Measurements from ENCODE around the gene SH2D3C.

SH2D3C gene

DNA sequence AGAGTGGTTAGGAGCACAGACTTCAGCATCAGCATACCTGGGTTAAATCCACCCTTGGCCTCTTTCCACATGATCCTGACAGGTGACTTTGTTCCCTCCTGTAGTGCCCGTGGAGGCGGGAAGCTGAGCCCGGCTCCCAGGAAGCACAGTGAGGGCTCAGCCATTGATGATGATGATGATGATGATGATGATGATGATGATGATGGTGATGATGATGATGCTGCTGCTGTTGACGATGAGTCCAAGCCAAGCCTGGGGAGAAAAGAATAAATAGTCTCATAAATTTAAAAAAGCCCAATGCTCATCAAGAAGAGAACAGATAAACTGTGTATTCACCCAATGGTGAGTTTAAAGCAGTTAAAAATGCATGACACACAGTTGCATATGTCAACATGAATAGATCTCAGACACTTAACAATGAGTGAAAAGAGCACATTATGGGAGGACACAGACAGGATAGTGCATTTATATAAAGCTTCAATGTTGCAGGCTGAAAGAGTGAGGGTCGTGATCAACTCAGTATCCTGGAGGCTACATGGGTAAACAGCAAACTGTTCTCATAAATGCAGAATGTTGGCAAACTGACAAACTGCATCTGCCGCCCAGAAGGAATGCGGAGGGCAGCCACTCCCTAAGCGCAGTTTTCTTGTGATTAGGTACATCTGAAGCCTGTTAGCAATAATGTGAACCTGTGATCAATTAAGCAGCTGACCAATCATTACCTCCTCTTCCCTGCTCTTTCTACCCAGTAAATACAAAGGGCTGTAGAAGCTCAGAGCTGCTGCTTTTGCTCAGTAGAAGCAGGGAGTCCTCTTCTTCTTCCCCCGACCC is 83.4 kb downstream of the SH2D3C start:
- peak; percentile 34 for DNase-seq (ENCODE audit: low spot score)

DNA sequence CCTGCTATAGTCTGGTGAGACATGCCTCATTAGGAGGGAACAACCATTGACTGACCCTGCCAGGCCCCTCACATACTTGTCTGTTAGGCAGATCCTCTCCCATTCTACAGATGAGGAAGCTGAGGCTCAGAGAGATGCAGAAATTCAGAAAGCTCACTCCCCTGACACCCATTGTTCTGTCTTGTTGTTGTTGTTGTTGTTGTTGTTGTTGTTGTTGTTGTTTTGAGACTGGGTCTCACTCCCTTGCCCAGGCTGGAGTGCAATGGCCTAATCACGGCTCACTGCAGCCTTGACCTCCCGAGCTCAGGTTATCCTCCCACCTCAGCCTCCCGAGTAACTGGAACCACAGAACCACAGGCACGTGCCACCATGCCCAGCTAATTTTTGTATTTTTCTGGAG is 84.8 kb downstream of the SH2D3C start:
- no peak for DNase-seq (ENCODE audit: low spot score)

DNA sequence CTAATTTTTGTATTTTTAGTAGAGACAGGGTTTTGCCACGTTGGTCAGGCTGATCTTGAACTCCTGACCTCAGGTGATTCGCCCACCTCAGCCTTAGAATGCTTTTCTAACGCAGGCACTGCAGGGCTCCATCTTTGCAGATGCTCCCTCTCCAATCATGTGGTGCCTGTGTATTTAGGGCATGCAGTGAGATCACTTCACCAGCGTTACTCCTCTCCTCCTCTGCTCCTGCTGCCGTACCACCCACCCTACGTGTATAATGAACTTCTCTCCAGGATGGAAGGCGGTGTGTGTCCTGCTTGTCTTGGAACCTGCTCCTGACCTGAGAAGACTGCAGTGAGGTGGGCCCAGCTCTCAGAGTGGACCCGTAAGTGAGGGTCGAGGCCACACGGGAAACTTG is 85.3 kb downstream of the SH2D3C start:
- no peak for DNase-seq (ENCODE audit: low spot score)

DNA sequence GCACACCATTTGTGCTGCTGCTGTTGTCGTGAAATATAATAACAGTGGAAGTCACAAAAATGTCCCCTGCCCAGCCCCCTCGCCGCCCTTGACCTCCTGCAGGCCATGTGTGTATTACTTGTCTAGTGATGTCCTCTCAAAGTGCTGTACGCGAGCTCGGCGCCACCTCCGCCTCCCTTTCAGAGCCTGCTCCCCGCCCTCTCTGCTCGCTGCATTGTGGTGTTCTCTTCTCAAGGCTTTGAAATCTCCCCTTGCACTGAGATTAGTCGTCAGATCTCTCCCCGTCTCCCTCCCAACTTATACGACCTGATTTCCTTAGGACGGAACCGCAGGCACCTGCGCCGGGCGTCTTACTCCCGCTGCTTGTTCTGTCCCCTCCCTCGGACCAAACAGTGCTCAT is 86.4 kb downstream of the SH2D3C start:
- no peak for DNase-seq (ENCODE audit: low spot score)

DNA sequence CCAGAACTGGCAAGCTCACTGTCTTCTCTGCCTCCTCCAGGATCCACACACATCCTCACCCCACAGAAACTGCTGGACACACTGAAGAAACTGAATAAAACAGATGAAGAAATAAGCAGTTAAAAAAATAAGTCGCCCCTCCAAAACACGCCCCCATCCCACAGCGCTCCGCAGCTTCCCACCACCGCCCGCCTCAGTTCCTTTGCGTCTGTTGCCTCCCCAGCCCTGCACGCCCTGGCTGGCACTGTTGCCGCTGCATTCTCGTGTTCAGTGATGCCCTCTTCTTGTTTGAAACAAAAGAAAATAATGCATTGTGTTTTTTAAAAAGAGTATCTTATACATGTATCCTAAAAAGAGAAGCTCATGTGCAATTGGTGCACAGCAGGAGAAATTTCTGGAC is 87.7 kb downstream of the SH2D3C start:
- DNase-seq (ENCODE audit: low spot score), result no peak

DNA sequence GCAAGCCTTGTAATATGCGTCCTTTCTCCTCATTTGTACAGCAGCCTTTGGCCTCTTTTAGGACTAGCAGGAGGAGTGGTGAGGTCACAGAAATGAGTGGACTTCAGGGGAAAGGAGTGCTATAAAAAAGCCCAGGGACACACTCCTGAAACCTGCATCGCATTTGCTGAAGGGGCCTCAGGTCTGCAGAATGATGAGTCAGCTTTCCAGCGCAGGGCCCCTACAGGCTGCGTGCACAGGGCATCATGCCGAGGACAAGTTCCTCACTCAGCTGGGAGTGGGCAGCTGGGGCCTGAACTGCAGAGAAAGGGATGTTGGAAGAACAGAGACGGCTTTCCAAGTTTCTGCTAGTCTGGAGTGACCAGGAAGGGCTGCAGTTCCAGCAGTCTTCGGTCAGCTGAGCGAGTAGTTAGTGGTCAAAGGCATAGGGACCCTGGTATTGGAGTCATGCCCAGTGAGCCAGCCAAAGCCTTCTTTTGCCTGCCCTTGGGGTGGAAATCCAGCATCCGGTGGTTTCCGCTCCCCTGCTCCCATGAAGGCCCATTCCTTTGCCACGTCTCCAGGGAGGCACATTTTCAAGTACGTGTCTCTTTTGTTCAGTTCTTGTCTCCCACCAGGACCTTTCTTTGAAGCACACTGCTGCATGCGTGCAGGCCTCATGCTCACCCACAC is 89.0 kb downstream of the SH2D3C start:
- DNase-seq (ENCODE audit: low spot score), result no peak
